GM18520 (cell line): ENCODE data around the gene AGRN.
"Not testable (repeated sequence)": the region's sequence is repeated elsewhere in the genome, so short reads cannot be mapped to it uniquely, and the experiment has no call there.

Experiments
- ATAC-seq: cut with Tn5 transposase; IDR thresholded peaks from one replicate; pipeline ENCODE4 v1.9.1; 2021; ENCODE audit not compliant: unreplicated experiment

AGRN gene

GRCh38 chr1:1088801-1089680, 69.1 kb downstream of the AGRN start:
- ATAC-seq = no peak

- no peak for ATAC-seq
Measured at GRCh38 chr1:1089731-1090423, 70.0 kb downstream of the AGRN start.

GRCh38 chr1:1090424-1091343, 70.8 kb downstream of the AGRN start:
- ATAC-seq = no peak

GRCh38 chr1:1091344-1092148, 71.6 kb downstream of the AGRN start:
- ATAC-seq = no peak

- no peak for ATAC-seq
Measured at GRCh38 chr1:1092149-1092855, 72.4 kb downstream of the AGRN start.

GRCh38 chr1:1092894-1093609, 73.1 kb downstream of the AGRN start:
- ATAC-seq = no peak

- no peak for ATAC-seq
Measured at GRCh38 chr1:1093610-1093943, 73.7 kb downstream of the AGRN start.

- ATAC-seq = no peak
Measured at GRCh38 chr1:1094981-1095380, 75.1 kb downstream of the AGRN start.

- not testable (repeated sequence) for ATAC-seq
Measured at GRCh38 chr1:1096136-1096535, 76.2 kb downstream of the AGRN start.

GRCh38 chr1:1098681-1099421, 78.9 kb downstream of the AGRN start:
- no peak for ATAC-seq

GRCh38 chr1:1099506-1100183, 79.7 kb downstream of the AGRN start:
- ATAC-seq = no peak

- no peak for ATAC-seq
Measured at GRCh38 chr1:1100296-1100695, 80.4 kb downstream of the AGRN start.

GRCh38 chr1:1101503-1101902, 81.6 kb downstream of the AGRN start:
- ATAC-seq = no peak

GRCh38 chr1:1104152-1104551, 84.2 kb downstream of the AGRN start:
- ATAC-seq = not testable (repeated sequence)
